GM12864 (cell line): ENCODE measurements around the gene PLCB3.

ENCODE experiments used
- DNase-seq: peaks from one replicate; pipeline ENCODE4 v3.0.0-alpha.2; 2011; ENCODE audit warnings: low read depth
- H3K4me3 ChIP-seq: 2 replicates; pipeline ENCODE4 v1.5.1; 2011; ENCODE audit warnings: mild to moderate bottlenecking, low read depth, low read length, control low read depth
- CTCF ChIP-seq: IDR thresholded peaks from 2 replicates; pipeline ENCODE4 v1.5.1; 2011; ENCODE audit warnings: low read depth, mild to moderate bottlenecking, moderate library complexity, low read length, control low read depth, inconsistent platforms; ENCODE audit errors: missing control alignments

PLCB3 gene

DNA sequence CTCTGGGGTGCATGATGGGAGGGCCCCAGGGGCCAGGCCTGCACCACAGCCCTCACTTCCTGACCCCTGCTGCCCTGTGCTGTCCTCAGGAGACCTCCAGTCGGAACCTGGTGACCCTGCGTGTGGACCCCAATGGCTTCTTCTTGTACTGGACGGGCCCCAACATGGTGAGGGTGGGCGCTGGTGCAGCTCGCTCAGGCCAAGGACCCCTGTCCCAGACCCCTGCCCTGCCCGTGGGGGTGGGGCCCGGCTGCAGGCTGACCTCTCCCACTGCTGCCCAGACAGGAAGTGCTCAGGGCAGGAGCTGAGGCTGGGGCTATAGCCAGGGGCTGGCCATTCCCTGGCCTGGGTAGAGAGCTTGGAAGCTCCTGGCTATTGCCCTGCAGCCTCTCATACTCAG, 3.0 kb downstream of the PLCB3 start:
- no peak for DNase-seq
- no peak for TF ChIP-seq CTCF

DNA sequence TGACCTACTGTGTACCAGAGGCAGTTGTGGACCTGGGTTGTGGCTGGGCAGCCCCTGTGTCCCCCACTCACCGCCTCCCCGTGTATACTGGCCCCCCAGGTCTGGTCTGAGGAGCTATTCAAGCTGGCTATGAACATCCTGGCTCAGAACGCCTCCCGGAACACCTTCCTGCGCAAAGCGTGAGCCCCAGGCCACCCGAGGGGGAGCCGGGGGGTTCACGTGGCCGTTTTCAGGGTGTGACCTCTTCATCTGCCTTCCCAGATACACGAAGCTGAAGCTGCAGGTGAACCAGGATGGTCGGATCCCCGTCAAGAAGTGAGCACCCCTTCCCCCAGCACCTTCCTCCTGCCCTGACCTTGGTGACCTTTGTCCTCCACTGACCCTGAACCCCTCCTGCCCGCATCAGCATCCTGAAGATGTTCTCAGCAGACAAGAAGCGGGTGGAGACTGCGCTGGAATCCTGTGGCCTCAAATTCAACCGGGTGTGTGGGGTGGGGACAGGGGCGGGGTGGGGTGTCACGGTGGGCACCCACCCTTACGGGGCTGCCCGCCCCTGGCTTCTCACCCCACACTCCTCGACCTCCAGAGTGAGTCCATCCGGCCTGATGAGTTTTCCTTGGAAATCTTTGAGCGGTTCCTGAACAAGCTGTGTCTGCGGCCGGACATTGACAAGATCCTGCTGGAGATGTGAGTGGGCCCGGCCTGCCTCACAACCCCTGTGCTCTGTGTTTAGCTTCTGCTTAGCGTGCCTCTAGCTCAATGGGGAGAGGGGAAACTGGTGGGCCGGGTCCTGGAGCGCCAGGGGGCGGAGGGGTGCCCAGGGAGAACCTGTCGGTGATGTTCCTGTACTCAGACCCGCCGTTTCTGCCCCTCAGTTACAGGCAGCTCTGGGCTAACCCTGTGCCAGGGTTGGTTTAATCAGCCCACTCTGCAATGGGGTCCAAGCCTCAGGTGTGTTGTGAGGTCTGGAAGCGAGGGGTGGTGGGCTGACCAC, 4.1 kb downstream of the PLCB3 start:
- H3K4me3 ChIP-seq, result no peak overlapping the region
- no peak for TF ChIP-seq CTCF
- no peak for DNase-seq

More for the DNA sequence above, 3.0 kb downstream of the PLCB3 start:
- no peak overlapping the region for H3K4me3 ChIP-seq

GRCh38 chr11:64256300-64256699, 5.0 kb downstream of the PLCB3 start:
- no peak overlapping the region for H3K4me3 ChIP-seq
- no peak for TF ChIP-seq CTCF
- no peak for DNase-seq

- DNase-seq, result no peak
- no peak for TF ChIP-seq CTCF
- H3K4me3 ChIP-seq, result no peak overlapping the region
These were observed 7.0 kb downstream of the PLCB3 start for GRCh38 chr11:64258356-64258755.

DNA sequence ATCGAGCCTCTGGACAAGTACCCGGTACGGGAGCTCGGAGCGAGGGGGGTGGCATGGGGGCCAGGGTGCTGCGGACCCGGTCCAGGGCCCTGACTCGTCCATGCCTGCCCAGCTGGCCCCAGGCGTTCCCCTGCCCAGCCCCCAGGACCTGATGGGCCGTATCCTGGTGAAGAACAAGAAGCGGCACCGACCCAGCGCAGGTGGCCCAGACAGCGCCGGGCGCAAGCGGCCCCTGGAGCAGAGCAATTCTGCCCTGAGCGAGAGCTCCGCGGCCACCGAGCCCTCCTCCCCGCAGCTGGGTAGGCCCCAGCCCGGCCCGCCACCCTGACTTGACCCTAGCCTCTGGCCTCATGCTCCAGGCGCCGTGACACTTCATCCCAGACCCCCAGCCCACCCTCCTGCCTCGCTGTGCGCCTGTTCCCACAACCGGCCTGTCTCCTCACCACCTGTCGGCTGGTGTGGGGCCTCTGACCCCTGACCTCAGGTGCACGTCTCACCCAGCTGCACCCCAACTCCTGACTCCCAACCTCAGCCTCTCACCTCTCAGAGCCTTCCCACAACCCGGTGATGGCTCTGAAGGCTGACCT, 7.7 kb downstream of the PLCB3 start:
- DNase-seq, result no peak
- TF ChIP-seq CTCF, result no peak

GRCh38 chr11:64259533-64260067, 8.3 kb downstream of the PLCB3 start:
- H3K4me3 ChIP-seq, result no peak overlapping the region
- DNase-seq, result no peak
- TF ChIP-seq CTCF, result no peak

More for the DNA sequence above, 7.7 kb downstream of the PLCB3 start:
- no peak overlapping the region for H3K4me3 ChIP-seq
